ENCODE data around the gene LTC4S.

DNA sequence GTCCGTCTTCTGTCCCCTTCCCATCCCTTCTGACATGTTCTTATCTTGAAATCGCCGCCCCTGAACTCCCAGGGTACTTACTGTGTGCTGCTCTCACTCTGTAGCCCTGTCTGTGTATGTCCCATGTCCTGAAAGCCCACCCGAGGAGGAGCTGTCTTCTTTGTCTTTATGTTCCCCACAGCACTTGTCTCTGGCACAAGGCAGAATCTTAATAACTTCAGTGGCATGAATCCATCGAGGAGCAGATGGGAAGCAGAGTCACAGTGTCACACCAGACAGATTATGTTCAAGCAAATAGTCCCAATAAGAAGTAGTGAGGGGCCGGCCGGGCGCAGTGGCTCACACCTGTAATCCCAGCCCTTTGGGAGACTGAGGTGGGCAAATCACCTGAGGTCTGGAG lies 29.7 kb upstream of the LTC4S start:
- TF ChIP-seq, protein P1, sequence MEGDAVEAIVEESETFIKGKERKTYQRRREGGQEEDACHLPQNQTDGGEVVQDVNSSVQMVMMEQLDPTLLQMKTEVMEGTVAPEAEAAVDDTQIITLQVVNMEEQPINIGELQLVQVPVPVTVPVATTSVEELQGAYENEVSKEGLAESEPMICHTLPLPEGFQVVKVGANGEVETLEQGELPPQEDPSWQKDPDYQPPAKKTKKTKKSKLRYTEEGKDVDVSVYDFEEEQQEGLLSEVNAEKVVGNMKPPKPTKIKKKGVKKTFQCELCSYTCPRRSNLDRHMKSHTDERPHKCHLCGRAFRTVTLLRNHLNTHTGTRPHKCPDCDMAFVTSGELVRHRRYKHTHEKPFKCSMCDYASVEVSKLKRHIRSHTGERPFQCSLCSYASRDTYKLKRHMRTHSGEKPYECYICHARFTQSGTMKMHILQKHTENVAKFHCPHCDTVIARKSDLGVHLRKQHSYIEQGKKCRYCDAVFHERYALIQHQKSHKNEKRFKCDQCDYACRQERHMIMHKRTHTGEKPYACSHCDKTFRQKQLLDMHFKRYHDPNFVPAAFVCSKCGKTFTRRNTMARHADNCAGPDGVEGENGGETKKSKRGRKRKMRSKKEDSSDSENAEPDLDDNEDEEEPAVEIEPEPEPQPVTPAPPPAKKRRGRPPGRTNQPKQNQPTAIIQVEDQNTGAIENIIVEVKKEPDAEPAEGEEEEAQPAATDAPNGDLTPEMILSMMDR (IDR thresholded peaks at IDR 0.05) = no peak
- TF ChIP-seq POLR2AphosphoS5 (IDR thresholded peaks at IDR 0.05) (no peak), POLR2A (IDR thresholded peaks at IDR 0.05) (no peak), EP300 (IDR thresholded peaks at IDR 0.05) (no peak)
